Cardiac fibroblast (primary cell): ENCODE results near the gene ZNF775.

Experiments used
- DNase-seq, 2 donors: peaks; one replicate each; pipeline versions ENCODE4 v3.0.0 to v3.0.0-alpha.2; 2010; ENCODE audit warnings: low read depth in 2 of 2
- H3K4me3 ChIP-seq, 2 donors: replicated peaks in 1 of 2; 1 replicate in 1 of 2; 2 replicates in 1 of 2; pipeline ENCODE4 v1.5.1; 2011; ENCODE audit warnings: low read depth in 2 of 2, low read length in 2 of 2, mild to moderate bottlenecking in 2 of 2, moderate library complexity in 1 of 2
- CTCF ChIP-seq: IDR thresholded peaks from one replicate; pipeline ENCODE4 v1.5.1; 2011; ENCODE audit warnings: low read depth, mild to moderate bottlenecking, low read length, inconsistent platforms

Gene ZNF775

GRCh38 chr7:150430465-150431085 lies 51.4 kb downstream of the ZNF775 start:
- no peak overlapping the region for H3K4me3 ChIP-seq
- no peak for DNase-seq
- TF ChIP-seq CTCF, result no peak

- H3K4me3 ChIP-seq, result no peak overlapping the region
Measured at GRCh38 chr7:150431839-150432658, 52.9 kb downstream of the ZNF775 start.

GRCh38 chr7:150432915-150433892 lies 54.1 kb downstream of the ZNF775 start:
- no peak for TF ChIP-seq CTCF
- no peak overlapping the region for H3K4me3 ChIP-seq
- no peak for DNase-seq

More at GRCh38 chr7:150431839-150432658, 52.9 kb downstream of the ZNF775 start:
- no peak for DNase-seq
- no peak for TF ChIP-seq CTCF

- DNase-seq, result no peak
- no peak overlapping the region for H3K4me3 ChIP-seq
- no peak for TF ChIP-seq CTCF
Measured at GRCh38 chr7:150434240-150434639, 55.1 kb downstream of the ZNF775 start.

- H3K4me3 ChIP-seq, result no peak overlapping the region
- DNase-seq, result no peak
- no peak for TF ChIP-seq CTCF
Measured at GRCh38 chr7:150435047-150435389, 55.9 kb downstream of the ZNF775 start.

- DNase-seq, result no peak
- no peak for TF ChIP-seq CTCF
- no peak overlapping the region for H3K4me3 ChIP-seq
Measured at GRCh38 chr7:150435390-150436073, 56.4 kb downstream of the ZNF775 start.
